Posterior cingulate gyrus (tissue), 11 donors: Measurements from ENCODE around the gene CEPT1.
"Not testable (repeated sequence)": the region's sequence is repeated elsewhere in the genome, so short reads cannot be mapped to it uniquely, and the experiment has no call there.

Source experiments
- DNase-seq, 10 donors: peaks; one replicate each; pipeline versions ENCODE4 v3.0.0 to v3.0.0-alpha.2; 2020 to 2021; ENCODE audit warnings: mixed read lengths in 3 of 10
- intact Hi-C: fragments of 100-400 bp; cut with DNase I; formaldehyde crosslinking; loops from one replicate; pipeline ENCODE4 v1.15.1; 2023

The CEPT1 gene

GRCh38 chr1:111204983-111205713 lies 65.1 kb downstream of the CEPT1 start:
- no peak for DNase-seq
- intact Hi-C loops: no loop called here

- intact Hi-C loops: no loop called here
- no peak for DNase-seq
Observed at GRCh38 chr1:111205714-111206050, 65.7 kb downstream of the CEPT1 start.

DNA sequence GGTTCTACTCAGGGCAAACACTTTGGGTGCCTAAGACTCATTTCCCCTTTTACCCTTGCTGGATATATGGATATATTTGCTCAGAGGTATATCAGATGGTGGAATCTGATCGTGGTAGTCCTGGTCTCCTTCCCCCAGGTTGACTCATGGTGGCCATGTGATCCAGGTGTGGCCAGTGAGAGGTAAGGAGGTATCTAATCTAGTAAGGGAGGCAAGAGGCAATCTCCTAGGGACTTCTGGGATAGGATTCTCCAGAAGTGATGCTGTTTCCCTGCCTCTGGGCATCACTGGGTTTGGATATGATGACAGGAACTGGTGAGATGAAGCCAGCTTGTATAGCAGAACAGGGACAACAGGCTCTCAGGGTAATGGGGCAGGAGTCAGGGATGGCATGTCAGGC lies 68.9 kb downstream of the CEPT1 start:
- no peak for DNase-seq
- intact Hi-C loops: no loop called here

DNA sequence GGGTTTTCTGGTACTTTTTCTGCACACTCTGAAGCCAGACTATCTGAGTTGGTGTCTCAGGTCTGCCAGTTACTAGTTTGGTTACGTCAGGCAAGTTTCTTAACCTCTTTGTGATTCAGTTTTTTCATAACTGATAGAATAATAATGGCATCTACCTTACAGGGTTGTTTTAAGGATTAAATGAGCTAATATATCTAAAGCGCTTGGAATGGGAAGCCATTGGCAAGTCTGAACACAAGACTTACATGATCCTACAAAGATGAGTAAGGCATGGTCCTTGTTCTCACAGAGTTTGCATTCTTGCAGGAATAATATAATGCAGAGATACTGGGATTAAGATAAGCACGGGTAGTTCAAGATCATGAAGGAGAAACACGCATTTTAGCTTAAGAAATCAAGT lies 69.6 kb downstream of the CEPT1 start:
- intact Hi-C loops: no loop called here
- no peak for DNase-seq

- DNase-seq: no peak
- intact Hi-C loops: no loop called here
Observed at GRCh38 chr1:111211921-111212320, 71.9 kb downstream of the CEPT1 start.

- DNase-seq: no peak
- intact Hi-C loops: no loop called here
Observed at GRCh38 chr1:111212634-111213335, 72.8 kb downstream of the CEPT1 start.

DNA sequence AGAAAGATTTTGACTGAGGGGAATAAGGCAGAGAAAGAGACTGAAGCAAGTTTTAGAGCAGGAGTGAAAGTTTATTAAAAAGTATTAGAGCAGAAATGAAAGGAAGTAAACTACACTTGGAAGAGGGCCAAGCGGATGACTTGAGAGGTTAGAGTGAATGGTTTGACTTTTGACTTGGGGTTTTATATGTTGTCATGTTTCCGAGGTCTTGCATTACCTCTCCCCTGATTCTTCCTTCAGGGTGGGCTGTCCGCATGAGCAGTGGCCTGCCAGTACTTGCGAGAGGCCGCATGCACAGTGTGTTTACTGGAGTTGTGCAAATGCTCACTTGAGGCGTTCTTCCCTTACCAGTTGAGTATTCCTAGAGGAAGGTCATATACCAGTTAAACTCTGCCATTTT lies 73.4 kb downstream of the CEPT1 start:
- intact Hi-C loops: no loop called here
- DNase-seq: no peak

DNA sequence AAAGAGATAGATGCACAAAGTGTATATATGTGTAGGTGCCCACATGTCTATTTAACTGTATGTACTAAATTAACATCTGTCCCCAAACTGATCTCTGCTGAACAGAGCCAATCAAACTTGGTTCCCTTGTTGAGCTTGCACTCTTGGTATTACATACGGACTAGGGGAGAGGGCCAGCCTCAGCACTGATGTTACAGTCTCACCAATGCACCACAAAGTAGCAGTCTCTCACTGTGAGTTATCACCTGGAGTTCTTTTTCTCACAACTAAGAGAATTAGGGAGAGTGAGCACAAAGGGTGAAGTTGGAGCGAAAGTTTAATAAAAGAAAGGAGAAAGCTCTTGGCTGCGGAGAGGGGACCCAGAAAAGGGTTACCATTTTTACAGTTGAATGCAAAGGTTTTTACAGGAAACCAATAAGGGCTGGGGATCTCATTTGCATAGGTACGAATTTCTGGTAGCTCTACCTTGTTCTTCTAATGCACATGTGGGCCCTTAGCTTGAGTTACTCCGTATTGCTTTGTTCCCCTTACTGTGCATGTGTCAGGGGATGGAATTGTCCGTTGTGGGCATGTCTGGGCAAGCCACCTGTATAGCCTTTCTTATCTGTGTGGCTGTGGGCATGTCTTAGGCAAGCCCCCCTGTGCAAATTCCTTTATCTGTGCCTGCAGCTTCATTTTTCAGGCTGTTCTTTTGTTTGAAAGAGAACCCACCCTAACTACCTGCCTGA lies 74.2 kb downstream of the CEPT1 start:
- intact Hi-C loops: no loop called here
- no peak for DNase-seq

DNA sequence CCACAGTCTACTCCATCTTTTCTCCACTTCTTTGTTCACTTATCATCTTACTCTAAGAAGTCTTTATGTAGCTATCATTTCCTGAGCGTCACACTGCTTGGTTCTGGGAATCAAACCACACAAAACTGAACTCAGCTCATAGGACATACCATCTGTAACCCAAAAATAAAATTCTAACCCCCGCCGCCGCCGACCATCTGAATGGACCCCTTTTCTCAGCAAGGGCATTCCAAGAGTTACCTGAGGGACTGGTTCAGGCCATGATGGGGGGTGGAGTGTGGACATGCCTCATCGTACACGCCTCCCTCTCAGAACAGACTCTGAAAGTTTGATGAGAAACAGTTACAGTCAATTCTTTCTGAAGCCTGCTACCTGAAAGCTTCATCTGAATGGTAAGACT lies 74.9 kb downstream of the CEPT1 start:
- intact Hi-C loops: no loop called here
- DNase-seq: no peak

GRCh38 chr1:111215285-111215684 lies 75.3 kb downstream of the CEPT1 start:
- DNase-seq, intact Hi-C loops: not testable (repeated sequence)

DNA sequence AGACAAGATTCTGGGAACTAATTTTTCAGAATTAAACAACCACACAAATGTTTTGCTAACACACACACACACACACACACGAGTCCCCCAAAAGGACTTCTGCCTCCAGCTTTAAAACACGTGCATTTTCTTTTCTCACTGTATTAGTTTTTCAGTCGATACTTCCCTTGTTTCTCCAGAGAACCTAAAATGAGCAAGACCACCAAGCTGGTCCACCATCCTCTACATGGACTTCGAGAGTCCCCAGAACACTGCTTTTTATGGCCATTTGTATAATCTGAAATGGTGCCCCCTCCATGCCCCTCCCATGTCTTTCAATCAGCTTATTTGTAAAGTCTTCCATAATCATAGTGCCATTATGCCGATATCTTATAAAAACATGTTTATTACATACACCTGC lies 76.7 kb downstream of the CEPT1 start:
- no peak for DNase-seq
- intact Hi-C loops: no loop called here

DNA sequence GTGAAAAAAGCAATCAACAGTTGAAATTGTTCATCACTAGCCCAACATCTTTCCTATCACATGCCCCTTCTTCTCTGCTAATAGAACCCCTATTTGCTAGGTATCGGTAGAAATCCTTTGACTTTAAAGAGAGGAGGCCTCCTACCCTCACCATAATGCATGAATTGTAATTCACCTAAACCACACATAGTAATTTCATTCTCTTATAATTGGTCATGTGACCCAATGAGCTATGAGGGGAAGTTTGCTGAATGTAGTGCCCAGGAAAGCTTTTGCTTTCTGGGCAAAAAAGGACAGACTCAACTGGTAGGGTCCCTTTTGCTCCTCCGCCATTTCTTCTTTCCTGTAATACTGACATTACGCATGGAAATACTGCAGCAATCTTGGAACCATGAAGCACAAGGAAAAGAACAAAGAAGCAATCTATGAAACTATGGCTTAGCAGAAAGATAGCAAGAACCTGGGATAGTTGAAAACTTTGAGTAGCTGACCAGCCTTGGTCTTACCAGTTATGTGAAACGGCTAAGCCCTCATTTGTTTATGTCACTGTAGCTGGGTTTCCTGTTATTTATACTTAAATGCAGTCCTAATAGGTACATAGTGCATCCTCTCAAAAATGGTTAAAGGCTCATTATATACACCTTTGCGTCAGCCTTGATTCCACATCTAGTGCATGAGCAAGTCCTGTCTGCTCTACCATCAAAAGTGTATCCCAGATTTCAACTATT lies 77.3 kb downstream of the CEPT1 start:
- DNase-seq: no peak
- intact Hi-C loops: no loop called here

DNA sequence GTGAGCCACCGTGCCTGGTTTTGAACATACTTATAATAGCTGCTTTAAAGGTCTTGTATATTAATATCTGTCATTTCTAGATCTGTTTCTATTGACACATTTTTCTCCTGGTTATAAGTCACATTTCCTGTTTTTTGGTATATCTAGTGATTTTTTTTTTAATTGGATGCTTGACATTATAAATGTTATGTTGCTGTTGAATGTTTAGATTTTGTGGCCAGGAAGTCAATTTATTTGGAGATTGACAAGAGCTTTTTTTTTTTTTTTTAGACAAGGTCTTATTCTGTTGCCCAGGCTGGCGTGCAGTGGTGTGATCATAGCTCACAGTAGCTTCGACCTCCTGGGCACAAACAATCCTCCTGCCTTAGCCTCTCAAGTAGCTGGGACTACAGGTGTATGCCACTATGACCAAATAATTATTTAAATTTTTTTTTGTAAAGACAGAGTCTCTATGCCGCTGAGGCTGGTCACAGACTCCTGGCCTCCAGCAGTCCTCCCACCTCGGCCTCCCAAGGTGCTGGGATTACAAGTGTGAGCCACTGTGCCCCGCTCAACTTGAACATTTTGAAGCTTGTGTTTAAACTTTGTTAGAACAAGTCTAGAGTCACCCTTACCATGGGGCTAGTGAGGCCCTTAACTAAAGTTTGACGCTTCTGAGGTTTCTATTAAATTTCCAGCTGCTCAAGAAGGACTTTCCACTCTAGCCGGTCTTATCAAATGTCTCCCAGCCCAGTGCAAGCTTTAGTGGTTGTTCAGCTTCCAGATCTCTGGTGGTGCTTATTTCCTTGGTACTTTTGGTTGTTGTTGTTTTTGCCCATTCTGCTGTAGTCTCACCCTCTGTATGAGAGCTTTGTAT lies 78.9 kb downstream of the CEPT1 start:
- intact Hi-C loops: no loop called here

DNA sequence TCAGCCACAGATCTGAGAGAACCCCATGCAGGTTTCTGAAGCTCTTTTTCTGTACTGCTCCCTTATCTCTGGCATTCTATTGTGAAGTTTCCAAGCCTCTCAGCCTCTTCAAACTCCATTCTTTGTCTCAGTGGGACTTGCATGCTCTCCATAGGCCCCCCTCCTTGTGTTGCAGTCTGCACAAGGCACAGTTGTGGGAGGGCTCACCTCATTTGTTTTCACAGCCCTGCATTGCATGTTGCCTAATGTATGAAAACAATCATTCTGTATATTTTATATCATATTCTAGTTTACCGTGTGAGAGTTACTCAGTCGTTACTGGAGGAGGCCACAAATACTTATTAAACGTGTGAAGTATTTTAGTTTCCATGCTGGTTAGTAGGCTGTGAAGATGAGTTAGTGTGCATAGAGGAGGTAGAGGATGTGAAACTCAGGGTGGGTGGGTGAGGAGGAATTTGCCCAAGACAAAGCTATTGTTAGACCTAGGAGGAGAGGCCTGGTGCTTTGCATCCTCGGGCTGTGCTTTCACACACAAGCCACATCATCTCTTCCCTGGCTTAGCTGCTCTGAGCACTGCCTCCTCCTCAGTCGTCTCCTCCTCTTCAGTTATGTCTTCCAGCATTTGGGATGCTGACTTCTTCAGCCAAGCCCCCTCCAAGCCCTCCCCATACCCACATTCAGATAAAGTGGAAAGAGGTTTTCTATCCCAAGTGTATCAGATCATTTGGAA lies 79.7 kb downstream of the CEPT1 start:
- peak in 2 of 10 donors; percentile 21 to 84 for DNase-seq
- intact Hi-C loops: no loop called here

More for the DNA sequence above, 78.9 kb downstream of the CEPT1 start:
- no peak for DNase-seq

DNA sequence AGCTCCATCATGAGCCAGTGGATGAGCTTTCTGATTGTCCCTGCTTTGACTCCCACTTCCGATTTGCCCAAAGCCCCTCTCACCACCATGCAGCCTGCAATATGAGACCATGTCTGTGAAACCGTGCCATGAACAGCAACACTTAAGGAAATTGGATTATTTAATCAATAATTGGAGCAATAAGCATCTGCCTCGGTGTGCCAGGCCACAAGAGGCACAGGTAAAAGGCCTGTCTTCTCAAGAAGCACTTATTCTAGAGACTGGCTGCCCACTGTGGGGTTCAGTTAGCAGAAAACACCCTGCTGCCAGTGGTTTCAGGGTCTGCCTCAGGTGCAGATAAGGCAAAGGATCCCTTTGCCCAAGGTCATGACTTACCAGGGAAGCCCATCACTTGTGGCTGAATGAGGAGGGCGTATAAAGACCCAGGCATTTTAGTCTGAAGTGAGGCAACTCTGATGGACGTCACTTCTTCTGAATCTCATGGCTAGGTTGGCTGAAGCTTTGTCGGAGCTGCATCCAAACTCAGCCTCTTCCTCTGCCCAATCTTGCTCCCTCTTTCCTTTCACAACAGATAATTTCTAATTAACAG lies 80.4 kb downstream of the CEPT1 start:
- intact Hi-C loops: no loop called here
- DNase-seq: no peak

DNA sequence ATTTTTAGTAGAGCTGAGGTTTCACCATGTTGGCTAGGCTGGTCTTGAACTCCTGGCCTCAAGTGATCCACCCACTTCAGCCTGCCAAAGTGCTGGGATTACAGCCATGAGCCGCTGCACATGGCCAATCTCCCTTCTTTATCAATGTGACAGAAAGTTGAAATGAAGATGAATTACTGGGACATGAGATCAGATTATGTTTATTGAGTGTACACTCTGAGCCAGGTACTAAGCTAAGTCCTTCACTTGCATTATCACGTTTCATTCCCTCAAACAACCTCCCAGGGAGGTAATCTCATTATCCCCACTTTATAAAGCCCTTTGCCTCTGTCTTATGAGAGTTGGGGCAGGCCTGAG lies 81.2 kb downstream of the CEPT1 start:
- no peak for DNase-seq
- intact Hi-C loops: no loop called here

DNA sequence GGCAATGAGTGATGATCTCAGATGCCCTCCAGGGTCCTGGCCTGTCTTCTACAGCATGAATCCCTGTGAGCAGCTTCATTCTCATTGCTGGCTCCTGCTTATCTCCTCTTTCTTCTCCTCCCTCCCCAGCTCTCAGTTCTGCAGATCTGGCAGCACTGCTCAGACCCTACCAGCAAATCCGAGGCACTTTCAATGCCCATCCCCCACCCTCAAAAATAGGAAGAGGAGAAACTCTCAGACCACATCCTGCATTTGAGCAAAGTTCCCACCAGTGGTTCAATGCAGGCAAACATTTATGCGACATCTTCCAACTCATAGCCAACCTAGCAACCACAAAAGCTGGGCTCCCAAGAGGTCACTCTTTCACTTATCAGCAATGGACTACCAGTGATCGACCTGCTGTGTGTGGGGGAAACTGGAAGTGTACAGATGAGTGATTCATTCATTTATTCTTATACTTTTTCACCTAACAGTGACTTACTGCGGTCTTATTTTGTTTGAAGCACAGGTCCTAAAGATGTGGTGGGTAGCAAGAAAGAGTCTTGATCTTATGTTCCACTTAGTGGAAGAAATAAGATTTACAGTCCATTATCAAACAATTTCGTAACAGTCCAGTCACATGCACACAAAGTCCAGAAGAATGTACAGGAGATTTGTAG lies 81.7 kb downstream of the CEPT1 start:
- no peak for DNase-seq
- intact Hi-C loops: no loop called here

- intact Hi-C loops: loop anchor here (1.0 kb wide), 1 partner anchor 177 kb away; no protein-coding TSS in a partner anchor
- DNase-seq: peak in 9 of 10 donors; percentile 48 to 97 (median 82)
Observed at GRCh38 chr1:111222308-111223125, 82.5 kb downstream of the CEPT1 start.
